H54 (cell line): ENCODE measurements around the gene TSPAN10.
A peak's percentile ranks its signal among the peaks of the same experiment; 100 is the strongest.
"Not testable (repeated sequence)": the region's sequence is repeated elsewhere in the genome, so short reads cannot be mapped to it uniquely, and the experiment has no call there.

Source experiments
- DNase-seq: peaks from one replicate; pipeline ENCODE4 v3.0.0; 2011; ENCODE audit warnings: low spot score, mixed read lengths; ENCODE audit not compliant: insufficient read length
- FAIRE-seq: peaks from 3 replicates; lab custom pipeline; 2011; peaks lifted over from hg19 to GRCh38; lab: Jason Lieb, UNC
- POLR2A ChIP-seq: IDR thresholded peaks from 2 replicates; pipeline ENCODE4 v1.6.1; 2011; ENCODE audit warnings: low read depth, mild to moderate bottlenecking, low read length

The TSPAN10 gene

GRCh38 chr17:81660441-81660840 is 23.4 kb downstream of the TSPAN10 start:
- DNase-seq (no peak), FAIRE-seq (no peak)
- TF ChIP-seq POLR2A, result no peak

- no peak for DNase-seq
- no peak for TF ChIP-seq POLR2A
- no peak for FAIRE-seq
Measured at GRCh38 chr17:81662002-81662401, 25.0 kb downstream of the TSPAN10 start.

- DNase-seq (no peak), FAIRE-seq (no peak)
- no peak for TF ChIP-seq POLR2A
Measured at GRCh38 chr17:81664051-81664470, 27.1 kb downstream of the TSPAN10 start.

- DNase-seq (no peak), FAIRE-seq (no peak)
- 0 out of 2 replicates have a peak, but pooled peaks have one; percentile 5 for TF ChIP-seq POLR2A
Measured at GRCh38 chr17:81665205-81666091, 28.5 kb downstream of the TSPAN10 start.

- no peak for FAIRE-seq
- DNase-seq, result no peak
- TF ChIP-seq POLR2A, result no peak
Measured at GRCh38 chr17:81666092-81666341, 29.0 kb downstream of the TSPAN10 start.

GRCh38 chr17:81666342-81667191 is 29.6 kb downstream of the TSPAN10 start, which contains the start of the genes CCDC137 and OXLD1:
Gene CCDC137, plus strand, starts transcription at chr17:81666737. Its CDS starts 30 bp downstream, at chr17:81666767.
Gene OXLD1, minus strand, starts transcription at chr17:81666605. Its CDS starts 28 bp downstream, at chr17:81666577.
- FAIRE-seq, result no peak
- peak; percentile 95 for TF ChIP-seq POLR2A
- DNase-seq, result peak; percentile 96

GRCh38 chr17:81667754-81668153 is 30.8 kb downstream of the TSPAN10 start:
- FAIRE-seq (no peak), DNase-seq (no peak)
- no peak for TF ChIP-seq POLR2A

GRCh38 chr17:81672504-81672903 is 35.5 kb downstream of the TSPAN10 start:
- DNase-seq (no peak), FAIRE-seq (no peak)
- no peak for TF ChIP-seq POLR2A

GRCh38 chr17:81672954-81673353 is 36.0 kb downstream of the TSPAN10 start:
- DNase-seq, result no peak
- FAIRE-seq, result no peak
- no peak for TF ChIP-seq POLR2A

- DNase-seq (no peak), FAIRE-seq (no peak)
- no peak for TF ChIP-seq POLR2A
Measured at GRCh38 chr17:81673561-81674258, 36.7 kb downstream of the TSPAN10 start.

GRCh38 chr17:81675515-81676221 is 38.7 kb downstream of the TSPAN10 start:
- not testable (repeated sequence) for DNase-seq

GRCh38 chr17:81676906-81677305 is 39.9 kb downstream of the TSPAN10 start:
- no peak for FAIRE-seq
- DNase-seq, result no peak
- TF ChIP-seq POLR2A, result no peak

More at GRCh38 chr17:81675515-81676221, 38.7 kb downstream of the TSPAN10 start:
- not testable (repeated sequence) for FAIRE-seq

- DNase-seq (no peak), FAIRE-seq (no peak)
- no peak for TF ChIP-seq POLR2A
Measured at GRCh38 chr17:81680150-81680549, 43.2 kb downstream of the TSPAN10 start.

GRCh38 chr17:81681672-81682071 is 44.7 kb downstream of the TSPAN10 start:
- no peak for FAIRE-seq
- TF ChIP-seq POLR2A, result no peak
- no peak for DNase-seq
